K562 (cell line): ENCODE measurements around the gene JPH4. TPM values are rescaled to one million over a fixed set of nuclear protein-coding genes. Genes with fewer than 3 reads are reported as not detected.

Experiments used
- ATAC-seq: fragments of 200-7000 bp; cut with Tn5 transposase; 3 replicates; pipeline ENCODE4 v1.9.1; 2020; ENCODE audit warnings: moderate library complexity
- BruUV-seq: library from RNA; stranded (reverse); fragments of 400-500 nt; replicated peaks from 2 replicates; lab custom pipeline; 2021; lab: Mats Ljungman, UMichigan
- CTCF ChIA-PET: fragments of 300-600 bp; formaldehyde crosslinking; extraction: SDS; loops from one replicate; lab custom pipeline; 2021; ENCODE audit warnings: low intra/inter-chr PET ratio; lab: Yijun Ruan, JAX
- POLR2A ChIA-PET: fragments of 300-600, 350-650 bp; sonication (Branson Sonifier 250); formaldehyde crosslinking; extraction: SDS; loops from one replicate; lab custom pipeline; 2021; ENCODE audit warnings: antibody characterized with exemption, inconsistent platforms; lab: Yijun Ruan, JAX
- DNase-seq, 4 experiments: peaks; one replicate each; pipeline versions ENCODE4 v3.0.0 to v3.0.0-alpha.2; 2011 to 2018; ENCODE audit warnings: low spot score in 3 of 4, mixed read lengths in 3 of 4; ENCODE audit errors: extremely low read depth in 1 of 4
- FAIRE-seq: peaks from 2 replicates; lab custom pipeline; 2011; peaks lifted over from hg19 to GRCh38; lab: Jason Lieb, UNC
- H2AFZ ChIP-seq: 2 replicates; pipeline ENCODE4 v1.6.0; 2011; ENCODE audit warnings: low read depth, low read length, control low read depth, inconsistent platforms
- H3K27ac ChIP-seq: fragments of 200-600 bp; 3 replicates; pipeline ENCODE4 v1.8.0; 2011; ENCODE audit warnings: low read depth, mild to moderate bottlenecking, control low read depth, inconsistent platforms, low read length, moderate library complexity, mixed read lengths; ENCODE audit errors: extremely low read depth
- H3K27me3 ChIP-seq, 2 experiments: fragments of 300-600 bp in 1 of 2; 2 replicates in 1 of 2; 3 replicates in 1 of 2; pipeline versions ENCODE4 v1.6.0 to v1.8.0; 2011; ENCODE audit warnings: inconsistent platforms in 2 of 2, low read length in 2 of 2, mild to moderate bottlenecking in 1 of 2, mixed read lengths in 1 of 2, moderate library complexity in 1 of 2; ENCODE audit not compliant: control insufficient read depth in 2 of 2, insufficient read depth in 2 of 2
- H3K36me3 ChIP-seq: fragments of 300-600 bp; 3 replicates; pipeline ENCODE4 v1.8.0; 2011; ENCODE audit warnings: mild to moderate bottlenecking, low read length, inconsistent platforms; ENCODE audit not compliant: control insufficient read depth, insufficient read depth
- H3K4me1 ChIP-seq, 2 experiments: fragments of 200-600 bp in 1 of 2; replicated peaks in 1 of 2; 2 replicates in 1 of 2; 3 replicates in 1 of 2; pipeline versions ENCODE4 v1.5.1 to v1.8.0; 2011; ENCODE audit warnings: inconsistent platforms in 2 of 2, low read length in 2 of 2, mild to moderate bottlenecking in 1 of 2, mixed read lengths in 1 of 2, moderate library complexity in 1 of 2; ENCODE audit not compliant: control insufficient read depth in 2 of 2, insufficient read depth in 2 of 2
- H3K4me2 ChIP-seq: 2 replicates; pipeline ENCODE4 v1.6.1; 2011; ENCODE audit warnings: low read length, control low read depth, inconsistent platforms, mixed read lengths; ENCODE audit not compliant: insufficient read depth
- H3K4me3 ChIP-seq: fragments of 200-600 bp; sonication (generic), shearing (Covaris generic); 2 replicates; pipeline ENCODE4 v1.5.1; 2016; ENCODE audit warnings: control low read depth, inconsistent platforms
- H3K79me2 ChIP-seq: fragments of 200-600 bp; 3 replicates; pipeline ENCODE4 v1.8.0; 2011; ENCODE audit warnings: low read length, inconsistent platforms; ENCODE audit not compliant: control insufficient read depth, insufficient read depth
- H3K9ac ChIP-seq, 2 experiments: 2 replicates each; pipeline versions ENCODE4 v1.6.0 to v1.6.1; 2011; ENCODE audit warnings: low read depth in 2 of 2, low read length in 2 of 2, control low read depth in 1 of 2, inconsistent platforms in 1 of 2, mild to moderate bottlenecking in 1 of 2, mixed read lengths in 1 of 2; ENCODE audit not compliant: insufficient read depth in 1 of 2
- H3K9me1 ChIP-seq: one replicate; pipeline ENCODE4 v1.6.0; 2011; ENCODE audit warnings: inconsistent platforms, mild to moderate bottlenecking, low read length, moderate library complexity; ENCODE audit not compliant: control insufficient read depth, insufficient read depth
- H3K9me3 ChIP-seq: replicated peaks from 2 replicates; pipeline ENCODE4 v1.5.1; 2011; ENCODE audit warnings: low read depth, low read length, inconsistent platforms; ENCODE audit not compliant: control insufficient read depth, insufficient read depth
- H4K20me1 ChIP-seq: replicated peaks from 2 replicates; pipeline ENCODE4 v1.6.1; 2011; ENCODE audit warnings: low read length, inconsistent platforms, mixed read lengths; ENCODE audit not compliant: control insufficient read depth, insufficient read depth
- DLX4 ChIP-seq: fragments of 250-450 bp; sonication (Bioruptor Pico); IDR thresholded peaks from 2 replicates; pipeline ENCODE4 v1.6.1; 2021; ENCODE audit warnings: mild to moderate bottlenecking
- MXD1 ChIP-seq: fragments of 250-450 bp; sonication (Bioruptor Pico); IDR thresholded peaks from 2 replicates; pipeline ENCODE4 v1.8.0; 2021; ENCODE audit warnings: borderline replicate concordance, mild to moderate bottlenecking, moderate library complexity; ENCODE audit not compliant: poor library complexity, severe bottlenecking
- STAT6 ChIP-seq: sonication (generic); formaldehyde crosslinking; IDR thresholded peaks from 2 replicates; pipeline ENCODE4 v1.8.1; 2023; ENCODE audit warnings: mild to moderate bottlenecking, missing genetic modification reagents
- ZNF263 ChIP-seq: sonication (generic); formaldehyde crosslinking; IDR thresholded peaks from 2 replicates; pipeline ENCODE4 v1.8.0; 2022; ENCODE audit warnings: mild to moderate bottlenecking, missing genetic modification reagents, borderline replicate concordance
- ZNF586 ChIP-seq: fragments of 450-650 bp; formaldehyde crosslinking; conservative IDR thresholded peaks from 2 replicates; pipeline ENCODE4 v1.4.0; 2020; ENCODE audit warnings: mild to moderate bottlenecking, moderate library complexity
- WGBS: fragments of 100-300 bp; shearing (Covaris generic); methylation state at CpG from one replicate; pipeline ENCODE4 v1.1.6; 2016; ENCODE audit warnings: low coverage, mixed read lengths; ENCODE audit not compliant: insufficient coverage; ENCODE audit errors: missing lambda C conversion rate; 5-methylcytosine and 5-hydroxymethylcytosine counted together
- in situ Hi-C: fragments of 300-500 bp; cut with MboI; formaldehyde crosslinking; loops from 4 replicates; pipeline ENCODE4 v1.15.0; 2018; ENCODE audit warnings: inconsistent platforms, mixed read lengths
- intact Hi-C: fragments of 100-400 bp; cut with micrococcal nuclease; formaldehyde crosslinking; loops from 2 replicates; pipeline ENCODE4 v1.14.2; 2022
- polyA plus RNA-seq, 8 experiments: library from polyadenylated mRNA; depleted of rRNA in 4 of 8; stranded (reverse) in 5 of 8; unstranded in 3 of 8; fragments of >200 nt; fragmentation: Nextera tagmentation in 2 of 8; fragmentation: Illumina TruSeq in 1 of 8; extraction: Ambion mirVana in 2 of 8; extraction: Trizol in 1 of 8; gene quantifications; 2 replicates each; pipeline versions ENCODE4 v1.2.1 to v1.2.3, GENCODE V29; 2011 to 2014; ENCODE audit warnings: inconsistent platforms in 1 of 8, missing spikeins in 1 of 8
- total RNA-seq, 7 experiments: library from RNA; depleted of rRNA in 6 of 7; stranded (reverse); fragments of >200 nt in 6 of 7; fragmentation: Illumina TruSeq in 2 of 7; extraction: Trizol in 2 of 7; gene quantifications; 2 replicates each; pipeline versions ENCODE4 v1.2.1 to v1.2.3, GENCODE V29; 2011 to 2021; ENCODE audit warnings: low replicate concordance in 1 of 7
- TF ChIP-seq, protein P1 (sequence below): sonication (generic); formaldehyde crosslinking; IDR thresholded peaks from 2 replicates; pipeline ENCODE4 v1.8.0; 2022; ENCODE audit warnings: mild to moderate bottlenecking, missing genetic modification reagents

JPH4 gene
- total and polyA plus RNA-seq, 9 of the 15 experiments (the other 6 are each of a cell fraction or from before 2014, with no cell fraction given), result 0.04 to 0.13 (median 0.06) TPM; not detected in 5

- Histone ChIP-seq H3K4me2 (no peak overlapping the region), H3K79me2 (no peaks in the 10 kb centered on the region), H3K27me3 (peaks cover 0 to 5% of the 10 kb centered on the region in 2 experiments; a peak in 2 of 5 replicates), H3K9me1 (no peaks in the 10 kb centered on the region), H3K9ac (no peak overlapping the region), H3K27ac (no peak overlapping the region), H3K9me3 (no peaks in the 10 kb centered on the region), H2AFZ (no peak overlapping the region), H3K4me1 (no peaks in the 10 kb centered on the region; a peak in 1 of 5 replicates), H4K20me1 (no peaks in the 10 kb centered on the region), H3K36me3 (no peaks in the 10 kb centered on the region), H3K4me3 (no peak overlapping the region)
- intact Hi-C loops, result no loop called here
- DNase-seq (no peak), ATAC-seq (0 out of 3 replicates have a peak, but pooled peaks have one; percentile 18), FAIRE-seq (no peak)
- BruUV-seq, result no TSS peak
- CTCF ChIA-PET, result interaction anchor here (2.3 kb wide), 1 partner anchor 60 kb away, joined by 9 read pairs; no protein-coding TSS in a partner anchor
- POLR2A ChIA-PET, result no interaction called here
- in situ Hi-C loops, result no loop called here
- TF ChIP-seq, protein P1, sequence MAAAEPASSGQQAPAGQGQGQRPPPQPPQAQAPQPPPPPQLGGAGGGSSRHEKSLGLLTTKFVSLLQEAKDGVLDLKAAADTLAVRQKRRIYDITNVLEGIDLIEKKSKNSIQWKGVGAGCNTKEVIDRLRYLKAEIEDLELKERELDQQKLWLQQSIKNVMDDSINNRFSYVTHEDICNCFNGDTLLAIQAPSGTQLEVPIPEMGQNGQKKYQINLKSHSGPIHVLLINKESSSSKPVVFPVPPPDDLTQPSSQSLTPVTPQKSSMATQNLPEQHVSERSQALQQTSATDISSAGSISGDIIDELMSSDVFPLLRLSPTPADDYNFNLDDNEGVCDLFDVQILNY, result no peak
- peak; percentile 61; the same call in 1 of the 2 replicates for TF ChIP-seq ZNF263 (CRISPR knock-in tag)
- 3% methylated on average over 7 of the region's 7 CpGs for WGBS
These were observed 39.8 kb downstream of the JPH4 start for GRCh38 chr14:23538785-23539184.

GRCh38 chr14:23538050-23538718, 40.4 kb downstream of the JPH4 start:
- POLR2A ChIA-PET, result interaction anchor here (1.8 kb wide), 1 partner anchor 17 kb away, joined by 4 read pairs; the partner anchor contains the start of gene THTPA
- Histone ChIP-seq H3K36me3 (no peaks in the 10 kb centered on the region), H4K20me1 (no peaks in the 10 kb centered on the region), H2AFZ (no peak overlapping the region), H3K4me2 (no peak overlapping the region), H3K27ac (no peak overlapping the region), H3K4me3 (no peak overlapping the region), H3K9me3 (no peaks in the 10 kb centered on the region), H3K79me2 (no peaks in the 10 kb centered on the region), H3K4me1 (no peaks in the 10 kb centered on the region; a peak in 1 of 5 replicates), H3K9ac (no peak overlapping the region; a peak in 1 of 4 replicates), H3K9me1 (no peaks in the 10 kb centered on the region), H3K27me3 (peaks cover 0 to 11% of the 10 kb centered on the region in 2 experiments; a peak in 2 of 5 replicates)
- DNase-seq, result no peak
- no peak for ATAC-seq
- BruUV-seq, result no TSS peak
- FAIRE-seq, result no peak
- 9% methylated on average over 6 of the region's 10 CpGs for WGBS
- intact Hi-C loops, result no loop called here
- CTCF ChIA-PET, result no interaction called here
- in situ Hi-C loops, result no loop called here
- no peak for TF ChIP-seq MXD1 (CRISPR knock-in tag)
- no peak for TF ChIP-seq STAT6 (CRISPR knock-in tag)
- TF ChIP-seq ZNF586, result no peak
- TF ChIP-seq DLX4, result no peak
